Stimulated activated CD4-positive, alpha-beta T cell treated with anti-CD3 and anti-CD28 coated beads, TNF-alpha, amount 100 ng/mL, for 48 hours (primary cell): ENCODE data around the gene GRK4.
A peak's percentile ranks its signal among the peaks of the same experiment; 100 is the strongest.
"Not testable (repeated sequence)": the region's sequence is repeated elsewhere in the genome, so short reads cannot be mapped to it uniquely, and the experiment has no call there.

ENCODE experiments used
- DNase-seq, 3 donors: peaks; one replicate each; pipeline ENCODE4 v3.0.0-alpha.2; 2020; ENCODE audit warnings: low read depth in 3 of 3

Gene GRK4

GRCh38 chr4:2930758-2931511, 32.4 kb upstream of the GRK4 start:
- DNase-seq, result no peak

GRCh38 chr4:2931512-2932301, 31.7 kb upstream of the GRK4 start:
- no peak for DNase-seq

GRCh38 chr4:2932321-2932950, 30.9 kb upstream of the GRK4 start:
- no peak for DNase-seq

- DNase-seq, result no peak
Observed at GRCh38 chr4:2932951-2933565, 30.3 kb upstream of the GRK4 start.

GRCh38 chr4:2933566-2934076, 29.8 kb upstream of the GRK4 start:
- DNase-seq, result no peak

- no peak for DNase-seq
Observed at GRCh38 chr4:2934077-2934812, 29.1 kb upstream of the GRK4 start.

- peak; percentile 90 to 99 (median 96) for DNase-seq
Observed at GRCh38 chr4:2934813-2935761, 28.3 kb upstream of the GRK4 start.

- DNase-seq, result peak; percentile 62 to 84 (median 68)
Observed at GRCh38 chr4:2935762-2936743, 27.3 kb upstream of the GRK4 start.

- peak in 2 of 3 donors; percentile 46 to 62 for DNase-seq
Observed at GRCh38 chr4:2936773-2937145, 26.6 kb upstream of the GRK4 start.

GRCh38 chr4:2937146-2937857, 26.1 kb upstream of the GRK4 start:
- no peak for DNase-seq

GRCh38 chr4:2937986-2938385, 25.4 kb upstream of the GRK4 start:
- DNase-seq, result no peak

GRCh38 chr4:2938411-2938810, 25.0 kb upstream of the GRK4 start:
- not testable (repeated sequence) for DNase-seq

GRCh38 chr4:2938906-2939305, 24.5 kb upstream of the GRK4 start:
- no peak for DNase-seq

GRCh38 chr4:2939383-2940243, 23.8 kb upstream of the GRK4 start:
- no peak for DNase-seq

GRCh38 chr4:2940267-2941137, 22.9 kb upstream of the GRK4 start:
- no peak for DNase-seq
